ENCODE measurements around the gene DOCK11.

DNA sequence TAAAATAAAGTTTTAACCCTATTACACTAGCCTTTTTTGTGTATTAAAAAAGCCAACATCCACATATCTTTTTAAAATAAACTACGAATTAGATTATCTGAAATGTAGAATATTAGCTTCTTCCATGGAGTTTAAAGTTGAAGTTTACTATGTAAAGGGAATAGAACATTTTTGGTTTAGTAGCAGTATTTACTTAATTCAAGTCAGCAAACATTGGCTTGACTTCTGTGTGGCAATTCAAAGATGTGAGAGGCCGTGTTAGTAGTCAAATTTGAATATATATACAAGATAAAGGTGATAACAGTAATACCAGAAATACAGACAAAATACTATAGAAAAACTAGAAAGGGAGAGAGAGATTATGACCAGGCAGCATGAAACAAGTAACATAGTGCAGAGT is 116.7 kb downstream of the DOCK11 start:
- TF ChIP-seq, protein P1, sequence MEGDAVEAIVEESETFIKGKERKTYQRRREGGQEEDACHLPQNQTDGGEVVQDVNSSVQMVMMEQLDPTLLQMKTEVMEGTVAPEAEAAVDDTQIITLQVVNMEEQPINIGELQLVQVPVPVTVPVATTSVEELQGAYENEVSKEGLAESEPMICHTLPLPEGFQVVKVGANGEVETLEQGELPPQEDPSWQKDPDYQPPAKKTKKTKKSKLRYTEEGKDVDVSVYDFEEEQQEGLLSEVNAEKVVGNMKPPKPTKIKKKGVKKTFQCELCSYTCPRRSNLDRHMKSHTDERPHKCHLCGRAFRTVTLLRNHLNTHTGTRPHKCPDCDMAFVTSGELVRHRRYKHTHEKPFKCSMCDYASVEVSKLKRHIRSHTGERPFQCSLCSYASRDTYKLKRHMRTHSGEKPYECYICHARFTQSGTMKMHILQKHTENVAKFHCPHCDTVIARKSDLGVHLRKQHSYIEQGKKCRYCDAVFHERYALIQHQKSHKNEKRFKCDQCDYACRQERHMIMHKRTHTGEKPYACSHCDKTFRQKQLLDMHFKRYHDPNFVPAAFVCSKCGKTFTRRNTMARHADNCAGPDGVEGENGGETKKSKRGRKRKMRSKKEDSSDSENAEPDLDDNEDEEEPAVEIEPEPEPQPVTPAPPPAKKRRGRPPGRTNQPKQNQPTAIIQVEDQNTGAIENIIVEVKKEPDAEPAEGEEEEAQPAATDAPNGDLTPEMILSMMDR (conservative IDR thresholded peaks at IDR 0.05; ENCODE audit: low read depth, low read length), result no peak
- TF ChIP-seq EZH2 (IDR thresholded peaks at IDR 0.05; ENCODE audit: borderline replicate concordance, low read depth, low read length, poor library complexity, severe bottlenecking), result no peak
